GM12873 (cell line): ENCODE results near the gene HOXA6.

Source experiments
- CTCF ChIP-seq: IDR thresholded peaks from 2 replicates; pipeline ENCODE4 v1.5.1; 2012; ENCODE audit warnings: low read depth, mild to moderate bottlenecking, moderate library complexity, low read length, control low read depth; ENCODE audit not compliant: insufficient read depth; ENCODE audit errors: missing control alignments

The HOXA6 gene

GRCh38 chr7:27173511-27173955 lies 26.0 kb upstream of the HOXA6 start:
- TF ChIP-seq CTCF = no peak

- TF ChIP-seq CTCF = no peak
Measured at GRCh38 chr7:27172823-27173510, 25.4 kb upstream of the HOXA6 start.

DNA sequence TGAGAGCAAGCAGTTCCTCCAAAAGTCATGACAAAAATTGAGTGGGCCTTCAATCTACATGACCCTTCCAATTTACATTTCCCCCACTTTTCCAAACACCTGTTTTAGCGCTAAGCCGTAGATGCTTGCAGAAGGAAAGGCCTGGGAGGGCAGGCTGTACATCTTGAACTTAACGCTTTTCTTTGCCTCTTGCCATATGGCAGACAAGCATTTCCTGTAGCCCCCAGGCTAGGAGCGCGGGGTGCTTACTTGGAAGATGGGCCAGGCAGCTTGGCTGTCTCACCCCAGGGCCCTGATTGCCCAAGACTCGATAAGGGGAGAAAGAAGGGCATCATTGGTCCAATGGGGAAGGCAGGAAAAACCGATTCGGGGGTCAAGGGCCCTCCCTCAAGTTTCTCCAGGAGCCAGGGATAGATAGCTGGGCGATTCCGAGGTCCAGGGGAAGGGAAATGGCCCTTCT lies 24.8 kb upstream of the HOXA6 start:
- TF ChIP-seq CTCF = no peak

- no peak for TF ChIP-seq CTCF
Measured at GRCh38 chr7:27171637-27172314, 24.2 kb upstream of the HOXA6 start.

GRCh38 chr7:27171325-27171636 lies 23.7 kb upstream of the HOXA6 start:
- TF ChIP-seq CTCF = no peak

- no peak for TF ChIP-seq CTCF
Measured at GRCh38 chr7:27170426-27171324, 23.1 kb upstream of the HOXA6 start.
